Measurements from ENCODE around the gene PSD.

Gene PSD

DNA sequence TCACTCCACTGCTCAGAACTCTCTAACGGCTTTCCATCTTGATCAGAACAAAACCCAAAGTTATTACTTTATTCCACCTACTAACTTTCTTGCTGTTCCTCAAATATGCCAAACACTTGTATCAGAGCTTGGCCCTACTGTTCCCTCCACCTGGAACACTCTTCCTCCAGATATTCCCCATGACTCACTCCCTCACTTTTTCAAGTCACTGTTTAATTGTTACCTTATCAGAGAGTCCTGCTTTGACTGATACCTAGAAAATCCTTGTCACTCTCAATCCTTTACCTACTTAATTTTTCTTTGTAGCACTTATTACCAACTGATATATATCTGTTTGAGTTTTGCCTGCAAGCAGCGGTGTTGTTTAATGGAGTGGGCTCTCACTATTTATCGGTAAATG is 28.7 kb downstream of the PSD start:
- no peak for DNase-seq (ENCODE audit: low read depth)

DNA sequence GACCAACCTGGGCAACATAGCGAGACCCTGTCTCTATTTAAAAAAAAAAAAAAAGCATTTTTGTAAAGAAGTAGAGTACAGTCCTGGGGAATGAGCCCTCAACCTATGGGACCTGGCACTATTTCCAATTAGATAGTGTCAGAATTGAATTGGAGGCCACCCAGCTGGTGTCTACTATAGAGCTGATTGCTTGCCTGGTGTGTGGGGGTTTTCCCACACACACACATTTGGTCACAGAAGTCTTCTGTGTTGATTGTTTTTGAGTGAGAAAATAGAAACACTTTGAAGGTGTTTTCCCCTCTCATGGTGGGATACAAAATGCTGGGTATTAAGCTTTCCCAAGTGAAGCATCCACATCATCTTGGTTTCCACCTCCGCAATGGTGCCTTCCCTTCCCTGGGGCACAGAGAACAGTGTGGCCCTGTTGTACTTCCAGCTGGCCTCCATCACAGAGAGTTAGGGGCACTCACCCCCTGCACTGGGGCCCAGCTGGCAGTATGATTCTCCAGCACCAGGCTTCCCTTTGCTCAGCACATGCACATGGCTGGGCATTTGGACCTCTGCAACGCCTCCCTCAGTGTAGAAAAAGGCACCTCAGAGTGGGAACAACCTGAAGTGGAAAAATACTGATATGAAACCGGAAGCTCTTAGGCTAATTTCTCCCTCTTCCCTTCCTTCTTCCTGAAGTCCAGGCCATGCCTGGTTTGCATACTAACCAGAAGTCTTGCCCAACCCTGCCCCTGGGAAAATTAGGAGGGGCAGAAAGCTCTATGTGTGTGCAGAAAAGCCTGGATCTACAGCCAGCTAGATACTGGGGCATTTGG is 33.8 kb downstream of the PSD start:
- no peak for DNase-seq (ENCODE audit: low read depth)

DNA sequence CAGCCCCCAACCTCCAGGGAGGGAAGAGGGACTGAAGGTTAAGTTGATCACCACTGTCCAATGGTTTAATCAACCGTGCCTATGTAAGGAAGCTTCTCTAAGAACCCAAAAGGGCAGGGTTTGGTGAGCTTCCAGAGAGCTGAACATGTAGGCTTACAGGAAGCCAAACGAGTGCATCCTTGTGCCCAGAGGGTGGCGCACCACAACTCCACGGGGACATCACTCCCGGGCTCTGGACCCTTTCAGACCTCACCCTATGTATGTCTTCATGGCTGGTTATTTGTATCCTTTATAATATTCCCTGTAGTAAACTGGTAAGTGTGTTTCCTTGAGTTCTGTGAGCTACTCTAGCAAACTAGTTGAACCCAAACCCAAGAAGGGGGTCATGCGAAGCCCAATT is 34.5 kb downstream of the PSD start:
- DNase-seq (ENCODE audit: low read depth): no peak

DNA sequence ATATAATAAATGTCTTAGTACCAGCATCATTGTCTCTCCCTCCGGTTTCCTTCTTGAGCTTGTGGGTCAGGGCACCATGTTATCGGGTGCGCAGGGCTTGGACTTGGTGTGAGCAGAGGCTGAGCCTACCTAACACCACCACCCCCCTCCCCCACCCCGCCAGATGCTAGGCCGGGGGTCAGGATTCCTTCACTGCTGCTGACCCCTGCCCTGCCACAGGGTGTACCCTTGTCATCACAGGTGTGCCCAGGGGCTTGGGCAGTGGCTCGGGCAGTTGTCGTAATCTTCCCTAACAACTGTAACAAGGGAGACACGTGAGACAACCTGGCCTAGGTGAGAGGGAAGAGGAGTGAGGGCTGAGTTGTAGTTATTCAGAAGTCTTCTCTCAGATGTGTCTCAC is 35.7 kb downstream of the PSD start:
- no peak for DNase-seq (ENCODE audit: low read depth)

DNA sequence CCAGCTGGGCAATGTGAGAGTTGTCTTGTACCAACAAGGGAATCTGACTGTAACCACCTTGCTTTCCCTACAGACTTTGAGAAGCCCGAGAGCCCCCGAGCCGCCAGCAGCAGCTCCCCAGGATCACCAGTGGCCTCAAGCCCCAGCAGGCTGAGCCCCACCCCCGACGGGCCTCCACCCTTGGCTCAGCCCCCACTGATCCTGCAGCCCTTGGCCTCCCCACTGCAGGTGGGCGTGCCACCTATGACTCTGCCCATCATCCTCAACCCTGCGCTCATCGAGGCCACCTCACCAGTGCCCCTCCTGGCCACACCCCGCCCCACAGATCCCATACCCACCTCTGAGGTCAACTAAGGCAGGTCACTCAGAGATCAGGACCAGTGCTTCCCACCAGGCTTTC is 36.6 kb downstream of the PSD start:
- DNase-seq (ENCODE audit: low read depth): no peak

DNA sequence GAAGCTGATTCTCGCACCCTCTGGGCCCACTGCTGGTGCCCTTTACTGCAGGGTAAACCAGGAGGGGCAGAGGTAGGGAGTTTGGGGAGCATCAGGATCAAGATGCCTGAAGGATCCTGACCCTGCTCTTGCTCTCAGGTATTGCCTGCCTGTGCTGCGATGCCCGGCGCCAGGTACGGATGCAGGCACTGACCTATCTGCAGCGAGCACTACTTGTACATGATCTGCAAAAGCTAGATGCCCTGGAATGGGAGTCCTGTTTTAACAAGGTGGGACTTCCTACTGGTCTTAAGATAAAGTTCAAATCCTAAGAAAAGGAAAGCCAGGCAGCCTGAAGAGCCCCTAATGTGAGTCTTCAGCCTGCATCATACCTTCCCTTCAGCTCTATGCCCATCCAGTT is 39.2 kb downstream of the PSD start:
- no peak for DNase-seq (ENCODE audit: low read depth)

DNA sequence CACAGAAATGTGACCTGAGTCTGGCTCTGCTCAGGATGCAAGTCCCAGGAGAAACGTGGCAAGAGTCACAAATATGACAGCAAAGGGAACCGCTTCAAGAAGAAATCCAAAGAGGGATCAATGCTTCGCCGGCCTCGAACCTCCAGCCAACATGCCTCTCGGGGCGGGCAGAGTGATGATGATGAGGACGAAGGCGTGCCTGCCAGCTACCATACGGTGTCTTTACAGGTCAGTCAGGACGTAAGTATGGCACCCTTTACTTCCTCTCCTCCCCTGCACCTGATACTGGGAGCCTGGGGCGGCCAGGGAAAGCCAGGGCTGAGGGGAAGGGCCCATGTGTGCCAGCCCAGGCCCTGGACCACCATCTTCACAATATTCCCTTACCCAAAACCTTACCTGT is 41.7 kb downstream of the PSD start:
- no peak for DNase-seq (ENCODE audit: low read depth)

DNA sequence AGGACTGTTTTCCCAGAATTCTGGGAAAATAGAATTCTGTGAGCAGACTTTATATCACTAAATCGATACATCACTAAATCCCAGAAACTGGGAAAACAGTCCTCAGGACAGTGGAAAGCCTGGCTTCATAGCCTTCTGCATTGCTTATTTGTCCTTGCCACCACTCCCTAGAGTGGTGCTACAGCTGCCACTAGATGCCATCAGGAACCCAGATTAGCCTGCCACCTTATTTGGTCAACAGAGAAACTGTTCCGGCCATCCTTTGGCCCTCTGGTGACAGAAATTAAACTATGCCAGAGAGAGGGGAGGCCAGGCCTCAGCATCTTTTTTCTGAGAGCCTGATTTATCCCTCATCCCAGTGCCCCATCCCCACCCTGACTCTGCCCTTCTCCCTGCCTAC is 42.7 kb downstream of the PSD start:
- DNase-seq (ENCODE audit: low read depth): no peak

DNA sequence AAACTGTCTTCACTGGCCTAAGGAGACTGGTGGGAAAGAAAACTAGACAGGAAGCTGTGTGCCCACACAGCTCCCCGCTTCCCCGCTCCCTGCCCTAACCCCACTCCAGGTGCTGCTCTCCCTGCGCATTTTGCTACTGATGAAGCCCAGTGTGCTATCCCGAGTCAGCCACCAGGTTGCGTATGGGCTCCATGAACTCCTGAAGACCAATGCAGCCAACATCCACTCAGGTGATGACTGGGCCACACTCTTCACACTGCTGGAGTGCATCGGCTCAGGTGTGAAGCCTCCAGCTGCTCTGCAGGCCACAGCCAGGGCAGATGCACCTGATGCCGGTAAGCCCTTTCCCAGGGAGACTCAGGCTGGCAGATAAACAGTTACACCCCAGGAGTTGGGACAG is 43.3 kb downstream of the PSD start:
- DNase-seq (ENCODE audit: low read depth): no peak

DNA sequence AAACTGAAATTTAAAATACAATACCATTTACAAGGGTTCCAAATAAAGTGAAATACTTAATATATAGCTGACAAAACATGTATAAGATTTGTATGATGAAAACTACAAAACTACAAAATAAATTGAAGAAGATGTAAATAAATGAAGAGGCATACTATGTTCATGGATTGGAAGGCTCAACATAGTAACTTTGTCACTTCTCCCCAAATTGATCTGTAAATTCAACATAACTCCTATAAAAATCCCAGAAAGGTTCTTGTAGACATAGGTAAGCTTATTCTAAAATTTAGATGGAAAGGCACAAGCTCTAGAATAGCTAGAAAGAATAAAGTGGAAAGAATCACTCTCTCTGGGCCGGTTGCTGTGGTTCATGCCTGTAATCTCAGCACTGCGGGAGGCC is 47.3 kb downstream of the PSD start:
- no peak for DNase-seq (ENCODE audit: low read depth)

DNA sequence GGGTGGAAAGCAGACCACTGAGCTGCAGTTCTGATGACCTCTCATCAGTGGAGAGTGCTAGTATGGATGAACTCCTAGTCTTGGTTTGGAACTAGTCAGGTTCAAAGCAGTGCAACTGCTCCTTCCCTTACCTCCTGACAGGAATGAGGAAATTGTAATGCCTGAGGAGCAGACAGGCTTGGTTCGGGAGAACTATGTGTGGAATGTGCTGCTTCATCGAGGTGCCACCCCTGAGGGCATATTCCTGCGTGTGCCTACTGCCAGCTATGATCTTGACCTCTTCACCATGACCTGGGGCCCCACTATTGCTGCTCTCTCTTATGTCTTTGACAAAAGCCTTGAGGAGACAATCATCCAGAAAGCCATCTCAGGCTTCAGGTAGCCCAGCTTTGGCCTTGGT is 50.5 kb downstream of the PSD start:
- no peak for DNase-seq (ENCODE audit: low read depth)

DNA sequence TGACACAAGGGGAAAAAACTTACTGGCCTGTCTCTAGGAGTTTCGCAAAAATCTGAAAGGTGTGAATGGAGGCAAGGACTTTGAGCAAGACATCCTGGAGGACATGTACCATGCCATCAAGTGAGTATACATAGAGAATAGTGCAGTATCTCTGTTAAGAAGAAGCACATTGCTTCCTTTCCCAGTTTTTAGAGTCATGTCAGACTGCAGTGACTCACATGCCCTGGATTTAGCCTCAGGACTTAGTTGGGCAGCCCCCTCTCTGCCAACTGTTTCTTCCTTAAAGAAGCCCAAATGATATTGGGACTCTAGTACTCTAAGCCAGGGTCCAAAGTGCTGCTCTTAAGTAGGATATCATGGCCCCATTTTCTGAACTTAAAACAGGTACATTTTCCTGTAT is 51.1 kb downstream of the PSD start:
- DNase-seq (ENCODE audit: low read depth): no peak

DNA sequence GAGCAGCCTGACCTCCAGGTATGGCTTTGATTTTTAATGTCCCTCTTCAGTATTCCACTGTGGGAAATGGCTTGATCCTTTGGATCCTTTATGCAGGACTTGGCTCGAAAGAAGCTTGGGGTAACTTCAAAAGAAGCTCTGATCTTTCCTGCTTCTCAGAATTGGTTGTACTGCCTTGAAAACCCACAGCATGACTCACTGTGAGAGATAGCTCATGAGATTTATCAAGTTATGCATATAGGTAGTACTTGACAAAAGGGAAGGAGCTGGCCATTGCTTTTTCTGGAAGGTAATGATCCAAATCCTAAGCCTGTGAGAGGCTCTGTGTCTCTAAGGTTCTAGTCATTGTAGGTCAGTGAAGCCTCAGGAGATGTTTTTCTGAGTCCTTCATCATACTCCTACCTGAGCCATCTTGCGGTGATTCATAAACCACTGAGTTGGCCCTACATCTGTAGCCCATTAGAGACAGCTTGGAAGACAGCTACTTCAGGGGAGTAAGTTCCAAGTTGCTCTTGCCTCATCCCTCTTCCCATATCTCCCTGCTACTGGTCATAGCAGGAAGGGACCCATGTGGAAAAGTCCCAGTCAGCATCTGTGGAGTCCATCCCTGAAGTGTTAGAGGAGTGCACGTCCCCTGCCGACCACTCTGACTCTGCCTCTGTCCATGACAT is 59.7 kb downstream of the PSD start:
- no peak for DNase-seq (ENCODE audit: low read depth)

DNA sequence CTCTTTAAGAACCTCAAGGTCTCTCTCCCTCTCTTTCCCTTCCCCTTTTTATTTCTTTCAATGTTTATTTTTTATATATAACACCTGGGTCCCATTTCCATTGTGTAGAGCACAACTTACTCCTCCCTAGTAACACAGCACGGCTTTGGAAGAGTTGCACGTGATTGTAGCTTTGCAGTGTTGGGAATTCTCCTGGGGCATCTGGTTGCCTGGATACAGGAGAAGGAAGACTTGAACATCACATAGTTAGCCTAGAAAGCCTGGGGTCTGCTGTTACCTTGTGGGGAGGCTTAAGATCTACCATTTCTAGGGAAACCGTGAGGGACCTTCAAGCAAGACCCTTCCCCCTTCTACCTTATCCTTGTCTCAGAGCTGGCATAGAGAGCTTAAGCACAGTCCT is 64.1 kb downstream of the PSD start:
- no peak for DNase-seq (ENCODE audit: low read depth)
